Caco-2 (cell line): ENCODE data around the gene MANF. TPM values are rescaled to one million over a fixed set of nuclear protein-coding genes. Genes with fewer than 3 reads are reported as not detected.

Source experiments
- BruUV-seq: library from RNA; stranded (reverse); fragments of 400-500 nt; replicated peaks from 2 replicates; lab custom pipeline; 2021; lab: Mats Ljungman, UMichigan
- CTCF ChIA-PET: fragments of 300-600 bp; sonication (Branson Sonifier 250); formaldehyde crosslinking; loops from one replicate; lab custom pipeline; 2022; ENCODE audit warnings: antibody characterized with exemption; lab: Charles Lee
- POLR2A ChIA-PET: fragments of 300-600 bp; sonication (Branson Sonifier 250); formaldehyde crosslinking; loops from one replicate; lab custom pipeline; 2022; ENCODE audit warnings: antibody characterized with exemption; lab: Charles Lee
- DNase-seq, 2 experiments: peaks; one replicate each; pipeline versions ENCODE4 v3.0.0 to v3.0.0-alpha.2; 2020 to 2022
- H3K27me3 ChIP-seq: replicated peaks from 2 replicates; pipeline ENCODE4 v1.6.0; 2011; ENCODE audit warnings: low read length; ENCODE audit not compliant: control insufficient read depth, insufficient read depth
- H3K36me3 ChIP-seq: 2 replicates; pipeline ENCODE4 v1.5.1; 2011; ENCODE audit warnings: low read length; ENCODE audit not compliant: control insufficient read depth, insufficient read depth
- H3K4me1 ChIP-seq: fragments of 250-450 bp; sonication (Bioruptor Pico); 2 replicates; pipeline ENCODE4 v1.5.1; 2020; ENCODE audit warnings: mild to moderate bottlenecking
- H3K4me3 ChIP-seq: 2 replicates; pipeline ENCODE4 v1.5.1; 2011; ENCODE audit warnings: low read depth, mild to moderate bottlenecking, control low read depth, low read length
- H3K9me3 ChIP-seq: fragments of 250-450 bp; sonication (Bioruptor Pico); 2 replicates; pipeline ENCODE4 v1.5.1; 2020; ENCODE audit warnings: mild to moderate bottlenecking, moderate library complexity
- H3K27ac Mint-ChIP-seq: one replicate; pipeline ENCODE4 v1.8.0; 2022; ENCODE audit warnings: mixed read lengths; ENCODE audit not compliant: unreplicated experiment
- H3K27me3 Mint-ChIP-seq: one replicate; pipeline ENCODE4 v1.8.0; 2022; ENCODE audit warnings: mixed read lengths; ENCODE audit not compliant: insufficient read depth, unreplicated experiment
- H3K36me3 Mint-ChIP-seq: one replicate; pipeline ENCODE4 v1.8.0; 2022; ENCODE audit warnings: mild to moderate bottlenecking, mixed read lengths; ENCODE audit not compliant: insufficient read depth, unreplicated experiment
- H3K4me1 Mint-ChIP-seq: one replicate; pipeline ENCODE4 v1.8.0; 2022; ENCODE audit warnings: low read depth, mixed read lengths; ENCODE audit not compliant: unreplicated experiment
- H3K4me3 Mint-ChIP-seq: one replicate; pipeline ENCODE4 v1.8.0; 2022; ENCODE audit warnings: mild to moderate bottlenecking, moderate library complexity, mixed read lengths; ENCODE audit not compliant: unreplicated experiment
- H3K9me3 Mint-ChIP-seq: one replicate; pipeline ENCODE4 v1.8.0; 2022; ENCODE audit warnings: mixed read lengths; ENCODE audit not compliant: unreplicated experiment
- CTCF ChIP-seq, 2 experiments: fragments of 200-600 bp in 1 of 2; IDR thresholded peaks; 1 replicate in 1 of 2; 2 replicates in 1 of 2; pipeline versions ENCODE4 v1.5.1 to v1.8.0; 2011 to 2022; ENCODE audit warnings: antibody characterized with exemption in 1 of 2, control low read depth in 1 of 2, inconsistent platforms in 1 of 2, low read depth in 1 of 2, low read length in 1 of 2, mild to moderate bottlenecking in 1 of 2, moderate library complexity in 1 of 2; ENCODE audit not compliant: insufficient read depth in 1 of 2, severe bottlenecking in 1 of 2, unreplicated experiment in 1 of 2
- intact Hi-C: fragments of 100-400 bp; cut with micrococcal nuclease; formaldehyde crosslinking; loops from one replicate; pipeline ENCODE4 v1.10.0; 2022; ENCODE audit not compliant: unreplicated experiment
- total RNA-seq: library from RNA; stranded (reverse); gene quantifications from 2 replicates; pipeline ENCODE4 v1.2.3, GENCODE V29; 2022

Gene MANF
- total RNA-seq, 1 experiment from 2014 or later, result 94.5 TPM

GRCh38 chr3:51408021-51408420, 22.9 kb downstream of the MANF start:
- no TSS peak for BruUV-seq
- Mint-ChIP-seq H3K36me3 (peaks cover 38% of the 10 kb centered on the region), H3K27ac (no peak overlapping the region), H3K4me1 (no peaks in the 10 kb centered on the region), H3K27me3 (no peaks in the 10 kb centered on the region), H3K9me3 (no peaks in the 10 kb centered on the region), H3K4me3 (no peak overlapping the region)
- Histone ChIP-seq H3K4me1 (no peaks in the 10 kb centered on the region), H3K4me3 (no peak overlapping the region), H3K36me3 (peaks cover 1% of the 10 kb centered on the region), H3K27me3 (no peaks in the 10 kb centered on the region), H3K9me3 (no peaks in the 10 kb centered on the region)
- ChIA-PET CTCF (no interaction called here), POLR2A (no interaction called here)
- no peak for DNase-seq
- intact Hi-C loops, result no loop called here
- TF ChIP-seq CTCF (IDR thresholded peaks at IDR 0.05; ENCODE audit: insufficient read depth in 1 of 2, low read depth in 1 of 2, low read length in 1 of 2, severe bottlenecking in 1 of 2, unreplicated experiment in 1 of 2), result no peak

GRCh38 chr3:51408813-51409212, 23.7 kb downstream of the MANF start:
- CTCF ChIA-PET, result no interaction called here
- POLR2A ChIA-PET, result no interaction called here
- intact Hi-C loops, result no loop called here

GRCh38 chr3:51422211-51422610, 37.1 kb downstream of the MANF start:
- POLR2A ChIA-PET, result no interaction called here
- Histone ChIP-seq H3K4me1 (no peaks in the 10 kb centered on the region), H3K4me3 (no peak overlapping the region), H3K9me3 (no peaks in the 10 kb centered on the region), H3K36me3 (no peaks in the 10 kb centered on the region; the same call in 1 of the 2 replicates), H3K27me3 (no peaks in the 10 kb centered on the region)
- no peak for DNase-seq
- TF ChIP-seq CTCF (IDR thresholded peaks at IDR 0.05; ENCODE audit: insufficient read depth in 1 of 2, low read depth in 1 of 2, low read length in 1 of 2, severe bottlenecking in 1 of 2, unreplicated experiment in 1 of 2), result no peak
- H3K36me3 Mint-ChIP-seq, result peaks cover 30% of the 10 kb centered on the region
- BruUV-seq, result no TSS peak
- no peak overlapping the region for H3K4me3 Mint-ChIP-seq
- CTCF ChIA-PET, result no interaction called here
- no peaks in the 10 kb centered on the region for H3K27me3 Mint-ChIP-seq
- H3K27ac Mint-ChIP-seq, result no peak overlapping the region
- no peaks in the 10 kb centered on the region for H3K9me3 Mint-ChIP-seq
- intact Hi-C loops, result no loop called here
- H3K4me1 Mint-ChIP-seq, result no peaks in the 10 kb centered on the region

More at GRCh38 chr3:51408813-51409212, 23.7 kb downstream of the MANF start:
- peaks cover 38% of the 10 kb centered on the region for H3K36me3 Mint-ChIP-seq
- Histone ChIP-seq H3K9me3 (no peaks in the 10 kb centered on the region), H3K27me3 (no peaks in the 10 kb centered on the region), H3K4me1 (no peaks in the 10 kb centered on the region), H3K4me3 (no peak overlapping the region), H3K36me3 (peaks cover 1% of the 10 kb centered on the region)
- H3K4me1 Mint-ChIP-seq, result no peaks in the 10 kb centered on the region
- BruUV-seq, result no TSS peak
- DNase-seq, result no peak
- no peak for TF ChIP-seq CTCF (IDR thresholded peaks at IDR 0.05; ENCODE audit: insufficient read depth in 1 of 2, low read depth in 1 of 2, low read length in 1 of 2, severe bottlenecking in 1 of 2, unreplicated experiment in 1 of 2)
- no peak overlapping the region for H3K27ac Mint-ChIP-seq
- no peaks in the 10 kb centered on the region for H3K9me3 Mint-ChIP-seq
- H3K4me3 Mint-ChIP-seq, result no peak overlapping the region
- no peaks in the 10 kb centered on the region for H3K27me3 Mint-ChIP-seq
